ENCODE data around the gene PML. TPM values are rescaled to one million over a fixed set of nuclear protein-coding genes. Genes with fewer than 3 reads are reported as not detected.
A peak's percentile ranks its signal among the peaks of the same experiment; 100 is the strongest.

The PML gene
- polyA plus RNA-seq, 3 donors from 2014 or later: 8.0 to 47.7 (median 16.2) TPM

DNA sequence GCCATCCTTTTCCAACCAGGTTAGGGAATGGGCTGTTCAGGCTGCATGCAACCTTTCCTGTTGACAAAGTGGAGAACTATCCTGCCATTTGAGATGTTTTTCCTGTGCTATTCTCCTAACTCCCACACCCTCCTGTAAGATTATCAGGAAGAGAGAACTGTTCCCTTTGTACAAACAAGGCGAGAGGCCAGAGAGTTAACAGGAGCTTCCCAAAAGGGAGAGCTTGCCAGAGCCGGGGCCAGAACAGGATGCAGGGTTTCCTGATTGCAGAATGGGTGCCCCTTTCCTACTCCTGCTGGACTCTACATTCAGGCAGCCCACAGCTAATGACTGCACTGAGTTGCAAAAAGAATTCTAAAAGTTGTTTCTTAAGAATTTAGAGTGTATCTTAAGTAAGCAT lies 17.1 kb downstream of the PML start:
- Mint-ChIP-seq H3K4me3 (no peak overlapping the region), H3K36me3 (peaks cover 6 to 17% (median 11%) of the 10 kb centered on the region in 3 donors), H3K9me3 (no peaks in the 10 kb centered on the region), H3K27me3 (ENCODE audit: low read depth in 3 of 3) (peaks cover 0 to 2% (median 1%) of the 10 kb centered on the region in 3 donors), H3K27ac (no peak overlapping the region), H3K4me1 (peaks cover 50 to 78% of the 10 kb centered on the region in 2 donors)
- no peak for DNase-seq

DNA sequence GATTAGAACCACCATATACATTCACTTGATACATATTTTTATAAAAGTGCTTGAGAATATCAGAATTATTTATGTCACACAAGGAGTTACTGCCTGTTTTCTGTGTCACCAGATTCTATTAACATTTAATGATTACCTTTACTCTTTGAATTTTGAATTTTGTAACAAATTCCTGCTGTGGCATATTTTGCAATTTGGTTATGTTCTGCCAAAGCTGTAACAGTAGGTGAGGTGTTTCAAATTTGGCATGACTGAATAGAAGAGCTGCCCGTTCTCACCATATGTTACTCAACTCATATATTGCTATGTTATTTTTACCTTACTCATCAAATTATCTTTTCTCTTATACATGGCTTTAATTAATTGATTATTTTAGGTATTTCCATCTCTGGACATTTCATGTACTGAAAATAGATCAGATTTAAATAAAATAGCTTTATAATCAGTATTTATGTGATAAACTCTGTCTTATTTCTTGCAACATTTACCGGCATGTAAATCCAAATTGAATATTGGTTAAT lies 18.9 kb downstream of the PML start:
- Mint-ChIP-seq H3K36me3 (peaks cover 0 to 11% (median 9%) of the 10 kb centered on the region in 3 donors), H3K27ac (no peak overlapping the region), H3K9me3 (no peaks in the 10 kb centered on the region), H3K4me1 (peaks cover 33 to 60% of the 10 kb centered on the region in 2 donors), H3K4me3 (no peak overlapping the region), H3K27me3 (ENCODE audit: low read depth in 3 of 3) (peaks cover 0 to 2% (median 1%) of the 10 kb centered on the region in 3 donors)
- no peak for DNase-seq

DNA sequence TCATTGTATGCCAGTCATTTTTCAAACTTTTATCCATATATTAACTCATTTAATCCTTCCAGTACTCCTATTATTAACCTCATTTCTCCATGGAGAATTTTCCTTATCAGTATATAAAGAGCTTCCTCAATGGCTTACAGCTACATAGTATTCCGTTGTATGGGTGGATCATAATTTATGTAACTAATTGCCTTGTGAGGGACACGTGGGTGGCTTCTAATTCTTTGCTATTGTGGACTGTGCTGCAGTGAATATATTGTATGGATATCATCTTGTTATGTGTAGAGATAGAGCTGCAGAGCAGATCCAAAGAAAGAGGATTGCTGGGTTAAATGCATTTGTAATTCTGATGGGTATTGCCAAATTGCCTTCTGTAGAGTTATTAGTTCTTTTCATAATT lies 25.2 kb downstream of the PML start:
- Mint-ChIP-seq H3K4me3 (no peak overlapping the region), H3K36me3 (peaks cover 6 to 28% (median 9%) of the 10 kb centered on the region in 3 donors), H3K9me3 (no peaks in the 10 kb centered on the region), H3K27ac (no peak overlapping the region), H3K4me1 (peaks cover 17 to 37% of the 10 kb centered on the region in 2 donors), H3K27me3 (ENCODE audit: low read depth in 3 of 3) (peaks cover 0 to 2% (median 0%) of the 10 kb centered on the region in 3 donors)
- DNase-seq: no peak

DNA sequence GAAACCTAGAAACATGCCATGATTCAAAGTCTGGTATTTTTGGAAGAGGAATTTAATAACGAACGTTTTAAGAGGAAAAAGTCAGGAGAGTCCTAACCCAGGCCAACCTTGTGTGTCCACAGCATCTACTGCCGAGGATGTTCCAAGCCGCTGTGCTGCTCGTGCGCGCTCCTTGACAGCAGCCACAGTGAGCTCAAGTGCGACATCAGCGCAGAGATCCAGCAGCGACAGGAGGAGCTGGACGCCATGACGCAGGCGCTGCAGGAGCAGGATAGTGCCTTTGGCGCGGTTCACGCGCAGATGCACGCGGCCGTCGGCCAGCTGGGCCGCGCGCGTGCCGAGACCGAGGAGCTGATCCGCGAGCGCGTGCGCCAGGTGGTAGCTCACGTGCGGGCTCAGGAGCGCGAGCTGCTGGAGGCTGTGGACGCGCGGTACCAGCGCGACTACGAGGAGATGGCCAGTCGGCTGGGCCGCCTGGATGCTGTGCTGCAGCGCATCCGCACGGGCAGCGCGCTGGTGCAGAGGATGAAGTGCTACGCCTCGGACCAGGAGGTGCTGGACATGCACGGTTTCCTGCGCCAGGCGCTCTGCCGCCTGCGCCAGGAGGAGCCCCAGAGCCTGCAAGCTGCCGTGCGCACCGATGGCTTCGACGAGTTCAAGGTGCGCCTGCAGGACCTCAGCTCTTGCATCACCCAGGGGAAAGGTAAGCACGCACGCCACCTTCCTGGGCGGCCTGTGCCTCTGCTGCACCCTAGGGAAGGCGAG lies 28.4 kb downstream of the PML start:
- Mint-ChIP-seq H3K4me3 (no peak overlapping the region), H3K9me3 (no peaks in the 10 kb centered on the region), H3K27me3 (ENCODE audit: low read depth in 3 of 3) (peaks cover 2% of the 10 kb centered on the region in 3 donors), H3K4me1 (peaks cover 16 to 26% of the 10 kb centered on the region in 2 donors), H3K36me3 (peaks cover 9 to 37% (median 13%) of the 10 kb centered on the region in 3 donors), H3K27ac (no peak overlapping the region)
- no peak for DNase-seq

DNA sequence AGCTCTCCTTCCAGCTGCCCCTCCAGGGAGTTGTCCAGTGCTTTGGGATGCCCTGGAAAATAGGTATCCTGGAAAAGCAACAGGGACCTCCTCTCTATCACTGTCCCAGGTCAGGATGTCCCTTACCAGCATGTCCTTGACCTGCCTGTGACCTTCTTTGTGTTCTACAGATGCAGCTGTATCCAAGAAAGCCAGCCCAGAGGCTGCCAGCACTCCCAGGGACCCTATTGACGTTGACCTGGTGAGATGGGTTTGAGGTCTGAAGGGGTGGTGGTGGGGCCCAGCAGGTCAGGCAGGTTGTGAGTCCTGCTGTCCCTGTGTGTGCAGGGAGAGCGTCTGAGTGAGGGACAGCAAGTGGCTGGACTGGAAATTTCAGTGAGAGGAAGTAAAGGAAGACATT lies 30.2 kb downstream of the PML start:
- H3K9me3 Mint-ChIP-seq: no peaks in the 10 kb centered on the region
- no peak overlapping the region for H3K4me3 Mint-ChIP-seq
- peaks cover 2% of the 10 kb centered on the region in 3 donors for H3K27me3 Mint-ChIP-seq (ENCODE audit: low read depth in 3 of 3)
- peaks cover 9 to 37% (median 13%) of the 10 kb centered on the region in 3 donors for H3K36me3 Mint-ChIP-seq
- peaks cover 12 to 15% of the 10 kb centered on the region in 2 donors for H3K4me1 Mint-ChIP-seq
- no peak for DNase-seq
- H3K27ac Mint-ChIP-seq: peak overlapping the region in 1 of 6 donors; percentile 2

DNA sequence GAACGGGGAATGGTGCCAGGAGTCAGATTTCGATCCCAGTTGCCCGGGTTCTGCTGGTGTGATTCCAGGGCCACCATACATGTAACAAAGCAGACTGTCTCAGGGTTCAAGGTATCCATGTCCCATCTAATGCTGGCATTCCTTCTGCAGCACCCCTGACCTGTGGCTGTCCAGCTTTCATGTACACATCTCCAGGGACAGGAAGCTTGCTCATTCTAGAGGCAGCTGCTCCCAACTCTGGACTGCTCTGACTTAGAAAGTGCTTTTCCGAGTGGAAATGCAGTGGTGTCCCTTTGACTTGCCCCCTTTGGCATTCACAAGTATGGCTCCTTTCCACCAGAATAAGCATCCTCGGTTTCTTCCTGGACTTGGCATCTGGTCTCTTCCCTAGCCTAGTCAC lies 30.9 kb downstream of the PML start:
- DNase-seq: no peak
- Mint-ChIP-seq H3K4me3 (no peak overlapping the region), H3K4me1 (peaks cover 11 to 12% of the 10 kb centered on the region in 2 donors), H3K36me3 (peaks cover 9 to 37% (median 13%) of the 10 kb centered on the region in 3 donors), H3K27me3 (ENCODE audit: low read depth in 3 of 3) (peaks cover 2% of the 10 kb centered on the region in 3 donors), H3K27ac (peak overlapping the region in 1 of 6 donors; percentile 43), H3K9me3 (no peaks in the 10 kb centered on the region)

DNA sequence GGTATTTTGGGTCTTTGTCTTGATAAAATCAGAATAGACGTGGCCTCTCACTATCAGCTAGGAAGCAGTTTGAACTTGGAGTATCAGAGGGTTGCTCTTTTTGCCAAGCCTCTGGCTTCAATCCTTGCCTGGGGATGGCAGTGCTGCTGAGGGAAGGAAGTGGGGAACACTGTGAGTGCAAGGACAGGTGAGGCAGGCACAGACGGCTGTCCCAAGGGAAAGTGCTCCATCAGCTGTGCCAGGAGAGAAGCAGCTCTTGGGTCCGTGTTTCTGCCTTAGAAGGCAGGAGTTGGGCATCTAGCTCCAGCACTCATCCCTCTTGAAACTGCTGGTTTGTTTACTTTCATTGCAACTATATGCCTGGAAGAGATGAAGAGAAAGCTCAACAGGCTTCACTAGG lies 33.2 kb downstream of the PML start:
- H3K36me3 Mint-ChIP-seq: peaks cover 3 to 36% (median 16%) of the 10 kb centered on the region in 3 donors
- peaks cover 2 to 5% (median 2%) of the 10 kb centered on the region in 3 donors for H3K27me3 Mint-ChIP-seq (ENCODE audit: low read depth in 3 of 3)
- H3K27ac Mint-ChIP-seq: peak overlapping the region in 3 of 6 donors; percentile 37 to 69 (median 51)
- H3K4me1 Mint-ChIP-seq: peaks cover 0 to 4% of the 10 kb centered on the region in 2 donors
- H3K9me3 Mint-ChIP-seq: no peaks in the 10 kb centered on the region
- DNase-seq: no peak
- no peak overlapping the region for H3K4me3 Mint-ChIP-seq

DNA sequence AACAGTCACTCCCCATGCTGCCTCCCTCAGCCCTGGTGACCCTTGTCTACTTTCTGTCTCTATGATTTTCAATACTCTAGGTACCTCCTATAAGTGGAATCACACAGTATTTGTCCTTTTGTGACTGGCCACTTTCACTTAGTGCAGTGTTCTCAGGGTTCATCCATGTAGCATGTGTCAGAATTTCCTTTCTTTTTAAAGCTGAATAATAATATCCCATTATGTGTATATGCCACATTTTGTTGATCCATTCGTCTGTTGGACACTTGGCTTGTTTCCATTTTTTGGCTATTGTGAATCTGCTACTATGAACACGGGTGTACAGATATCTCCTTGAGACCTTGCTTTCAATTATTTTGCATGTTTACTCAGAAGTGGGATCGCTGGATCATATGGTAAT lies 34.1 kb downstream of the PML start:
- H3K9me3 Mint-ChIP-seq: no peaks in the 10 kb centered on the region
- DNase-seq: no peak
- H3K36me3 Mint-ChIP-seq: peaks cover 3 to 31% (median 15%) of the 10 kb centered on the region in 3 donors
- no peak overlapping the region for H3K4me3 Mint-ChIP-seq
- peaks cover 2 to 5% (median 2%) of the 10 kb centered on the region in 3 donors for H3K27me3 Mint-ChIP-seq (ENCODE audit: low read depth in 3 of 3)
- peak overlapping the region in 2 of 6 donors; percentile 6 to 45 for H3K27ac Mint-ChIP-seq
- peaks cover 0 to 4% of the 10 kb centered on the region in 2 donors for H3K4me1 Mint-ChIP-seq

DNA sequence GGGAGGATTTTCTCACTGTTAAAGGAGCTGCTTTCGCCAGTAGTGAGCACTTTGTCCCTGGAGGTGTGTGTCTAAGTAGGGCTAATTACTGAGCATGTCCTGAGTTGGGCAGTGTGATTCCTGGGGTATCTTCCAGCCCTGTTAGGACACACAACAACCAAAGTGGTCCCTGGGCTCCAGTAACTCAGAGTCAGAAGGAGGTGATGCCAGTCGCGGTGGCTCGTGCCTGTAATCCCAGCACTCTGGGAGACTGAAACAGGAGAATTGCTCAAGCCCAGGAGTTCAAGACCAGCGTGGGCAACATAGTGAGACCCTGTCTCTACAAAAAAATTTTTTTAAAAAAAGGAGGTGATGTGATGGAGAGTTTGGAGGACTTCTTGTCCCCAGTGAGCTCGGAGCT lies 37.5 kb downstream of the PML start:
- Mint-ChIP-seq H3K4me1 (peaks cover 0 to 2% of the 10 kb centered on the region in 2 donors), H3K9me3 (no peaks in the 10 kb centered on the region), H3K27me3 (ENCODE audit: low read depth in 3 of 3) (peaks cover 0 to 4% (median 2%) of the 10 kb centered on the region in 3 donors), H3K36me3 (peaks cover 0 to 30% (median 15%) of the 10 kb centered on the region in 3 donors), H3K27ac (peak overlapping the region in 2 of 6 donors; percentile 5 to 62), H3K4me3 (no peak overlapping the region)
- DNase-seq: no peak

DNA sequence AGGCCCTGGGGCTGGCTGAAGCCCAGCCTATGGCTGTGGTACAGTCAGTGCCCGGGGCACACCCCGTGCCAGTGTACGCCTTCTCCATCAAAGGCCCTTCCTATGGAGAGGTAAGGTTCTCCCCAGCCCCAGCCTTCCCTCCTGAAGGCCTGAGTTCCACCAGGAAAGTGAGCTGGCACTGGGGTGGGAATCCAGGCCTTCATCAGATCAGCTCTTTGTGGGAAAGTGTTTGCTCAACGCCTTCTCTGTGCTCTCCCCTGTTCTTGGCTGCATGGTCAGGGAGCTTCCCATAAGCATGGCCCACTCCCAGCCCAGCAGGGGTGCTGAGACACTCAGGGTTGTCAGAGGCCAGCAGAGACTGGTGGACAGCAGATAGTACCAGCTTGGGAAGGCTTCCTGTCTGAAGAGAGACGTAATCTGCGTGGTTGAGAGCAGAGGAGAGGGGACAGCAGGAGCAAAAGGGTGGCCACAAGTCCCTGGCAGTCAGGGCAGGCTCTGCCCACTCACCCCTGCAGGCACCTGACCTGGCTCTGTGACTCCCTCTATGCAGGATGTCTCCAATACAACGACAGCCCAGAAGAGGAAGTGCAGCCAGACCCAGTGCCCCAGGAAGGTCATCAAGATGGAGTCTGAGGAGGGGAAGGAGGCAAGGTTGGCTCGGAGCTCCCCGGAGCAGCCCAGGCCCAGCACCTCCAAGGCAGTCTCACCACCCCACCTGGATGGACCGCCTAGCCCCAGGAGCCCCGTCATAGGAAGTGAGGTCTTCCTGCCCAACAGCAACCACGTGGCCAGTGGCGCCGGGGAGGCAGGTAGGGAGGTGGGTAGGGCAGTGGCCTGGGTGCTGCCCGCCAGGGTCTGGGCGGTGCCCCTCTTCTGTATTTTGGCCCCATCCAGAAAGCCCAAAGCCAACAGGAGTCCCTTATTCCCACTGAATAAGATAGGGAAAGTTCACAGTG lies 38.4 kb downstream of the PML start:
- Mint-ChIP-seq H3K27me3 (ENCODE audit: low read depth in 3 of 3) (peaks cover 0 to 4% (median 0%) of the 10 kb centered on the region in 3 donors), H3K9me3 (no peaks in the 10 kb centered on the region), H3K36me3 (peaks cover 7 to 36% (median 15%) of the 10 kb centered on the region in 3 donors), H3K4me3 (no peak overlapping the region), H3K4me1 (no peaks in the 10 kb centered on the region), H3K27ac (no peak overlapping the region)
- DNase-seq: no peak

DNA sequence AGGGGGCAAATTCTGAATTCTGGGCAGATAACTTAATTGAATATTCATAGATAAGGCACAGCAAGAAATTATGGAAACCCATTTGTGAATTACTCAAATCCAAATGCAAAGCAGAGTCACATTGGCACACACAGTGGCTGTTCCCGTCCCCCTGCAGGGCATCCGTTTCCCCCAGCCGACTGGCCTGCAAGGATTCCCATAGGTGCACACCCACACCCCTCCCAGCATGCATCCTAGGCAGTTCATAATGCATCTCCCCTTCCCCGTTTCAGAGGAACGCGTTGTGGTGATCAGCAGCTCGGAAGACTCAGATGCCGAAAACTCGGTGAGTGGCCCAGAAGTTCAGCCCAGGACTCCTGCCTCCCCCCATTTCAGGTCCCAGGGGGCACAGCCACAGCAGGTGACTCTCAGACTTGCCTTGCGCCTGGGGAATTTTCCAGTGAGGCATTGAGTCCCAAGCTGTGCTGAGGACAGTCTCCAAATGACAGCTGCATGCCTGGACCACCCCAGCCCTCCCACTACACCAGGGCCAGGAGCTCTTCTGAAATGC lies 39.8 kb downstream of the PML start:
- peaks cover 0 to 4% (median 0%) of the 10 kb centered on the region in 3 donors for H3K27me3 Mint-ChIP-seq (ENCODE audit: low read depth in 3 of 3)
- H3K27ac Mint-ChIP-seq: peak overlapping the region in 2 of 6 donors; percentile 19 to 28
- no peak for DNase-seq
- peaks cover 8 to 40% (median 15%) of the 10 kb centered on the region in 3 donors for H3K36me3 Mint-ChIP-seq
- H3K4me3 Mint-ChIP-seq: no peak overlapping the region
- no peaks in the 10 kb centered on the region for H3K9me3 Mint-ChIP-seq
- H3K4me1 Mint-ChIP-seq: no peaks in the 10 kb centered on the region

DNA sequence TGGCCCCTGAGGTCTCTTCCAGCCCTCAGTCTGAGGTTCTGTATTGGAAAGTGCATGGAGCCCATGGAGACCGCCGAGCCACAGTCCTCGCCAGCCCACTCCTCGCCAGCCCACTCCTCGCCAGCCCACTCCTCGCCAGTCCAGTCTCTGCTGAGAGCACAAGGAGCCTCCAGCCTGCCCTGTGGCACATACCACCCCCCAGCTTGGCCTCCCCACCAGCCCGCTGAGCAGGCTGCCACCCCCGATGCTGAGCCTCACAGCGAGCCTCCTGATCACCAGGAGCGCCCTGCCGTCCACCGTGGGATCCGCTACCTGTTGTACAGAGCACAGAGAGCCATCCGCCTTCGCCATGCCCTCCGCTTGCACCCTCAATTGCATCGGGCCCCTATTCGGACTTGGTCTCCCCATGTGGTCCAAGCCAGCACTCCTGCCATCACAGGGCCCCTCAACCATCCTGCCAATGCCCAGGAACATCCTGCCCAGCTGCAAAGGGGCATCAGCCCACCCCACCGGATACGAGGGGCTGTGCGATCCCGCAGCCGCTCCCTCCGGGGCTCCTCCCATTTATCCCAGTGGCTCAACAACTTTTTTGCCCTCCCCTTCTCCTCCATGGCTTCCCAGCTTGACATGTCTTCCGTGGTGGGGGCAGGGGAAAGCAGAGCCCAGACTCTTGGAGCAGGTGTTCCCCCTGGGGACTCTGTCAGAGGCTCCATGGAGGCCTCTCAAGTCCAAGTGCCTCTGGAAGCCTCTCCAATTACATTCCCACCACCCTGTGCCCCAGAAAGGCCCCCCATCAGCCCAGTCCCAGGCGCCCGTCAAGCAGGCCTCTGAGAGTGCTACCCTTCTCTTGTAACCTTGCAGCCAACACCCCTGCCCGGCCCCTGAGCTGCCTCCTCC lies 40.9 kb downstream of the PML start:
- Mint-ChIP-seq H3K4me1 (no peaks in the 10 kb centered on the region), H3K36me3 (peaks cover 8 to 40% (median 15%) of the 10 kb centered on the region in 3 donors), H3K27me3 (ENCODE audit: low read depth in 3 of 3) (peaks cover 0 to 4% (median 0%) of the 10 kb centered on the region in 3 donors), H3K4me3 (no peak overlapping the region), H3K9me3 (no peaks in the 10 kb centered on the region), H3K27ac (no peak overlapping the region)
- no peak for DNase-seq

Measured in immature natural killer cell (primary cell).